Pancreas (tissue), 10 donors: ENCODE data around the gene RAB37. TPM values are rescaled to one million over a fixed set of nuclear protein-coding genes. Genes with fewer than 3 reads are reported as not detected.

Source experiments
- ATAC-seq, 4 donors: fragments of 200-7000 bp; cut with Tn5 transposase; one replicate each; pipeline versions ENCODE4 v1.8.0 to v1.9.1; 2020; ENCODE audit warnings: mild to moderate bottlenecking in 4 of 4, moderate library complexity in 4 of 4
- DNase-seq, 6 donors: peaks; one replicate each; pipeline ENCODE4 v3.0.0-alpha.2; 2020
- FAIRE-seq: peaks from 2 replicates; lab custom pipeline; 2012; peaks lifted over from hg19 to GRCh38; lab: Jason Lieb, UNC
- H3K27ac ChIP-seq, 4 donors: fragments of 200-600 bp; sonication (generic); 1 replicate in 3 of 4; 2 replicates in 1 of 4; pipeline versions ENCODE4 v1.5.0 to v1.8.0; 2020
- H3K27me3 ChIP-seq, 4 donors: fragments of 200-600 bp; one replicate each; pipeline ENCODE4 v1.8.0; 2021
- H3K36me3 ChIP-seq, 3 donors: fragments of 200-600 bp; sonication (generic) in 1 of 3; one replicate each; pipeline versions ENCODE4 v1.5.0 to v1.8.0; 2020 to 2021
- H3K4me1 ChIP-seq, 3 donors: fragments of 200-600 bp; one replicate each; pipeline ENCODE4 v1.8.0; 2021
- H3K4me3 ChIP-seq, 4 donors: fragments of 200-600 bp; sonication (generic) in 2 of 4; one replicate each; pipeline versions ENCODE4 v1.5.0 to v1.8.0; 2020 to 2021
- H3K9me3 ChIP-seq, 4 donors: fragments of 200-600 bp; one replicate each; pipeline ENCODE4 v1.8.0; 2021
- CTCF ChIP-seq, 4 donors: fragments of 200-600 bp; sonication (generic) in 3 of 4; IDR thresholded peaks; one replicate each; pipeline versions ENCODE4 v1.5.0 to v1.8.0; 2021; ENCODE audit warnings: antibody characterized with exemption in 4 of 4
- WGBS, 2 donors: extraction: QIAGEN DNeasy Blood & Tissue Kit; methylation state at CpG; one replicate each; pipeline ENCODE4 v1.1.7; 2013; 5-methylcytosine and 5-hydroxymethylcytosine counted together
- intact Hi-C, 3 donors: fragments of 100-400 bp; cut with DNase I; formaldehyde crosslinking; loops; one replicate each; pipeline versions ENCODE4 v1.11.1 to v1.14.2; 2022
- polyA plus RNA-seq, 2 donors: library from polyadenylated mRNA; stranded (reverse); fragments of 200-250 nt; gene quantifications; one replicate each; pipeline ENCODE4 v1.2.3, GENCODE V29; 2013
- total RNA-seq, 6 donors: library from RNA; stranded (reverse); fragmentation: NEBNext Ultra II Directional in 4 of 6; extraction: Animal tissue kit (Norgen Biotek cat#: 25700) in 4 of 6; gene quantifications; one replicate each; pipeline versions ENCODE4 v1.2.1 to v1.2.4, GENCODE V29; 2021 to 2023
- donor health status: healthy with polysubstance abuse.
- donor health status: DM: no; HTN: no; CAD: no; lungs with moderate emphysema.
- donor health status: DM: no; HTN: no; CAD: no.
- donor health status: control.
- donor health status: control.
- donor health status: Bipolar disorder and iron deficiency.
- donor health status: DM: yes; HTN: yes; CAD: no.
- donor health status: DM: no; HTN: no; CAD: no.
- donor health status: DM: no; HTN: no; CAD: no.
- donor health status: DM: yes; HTN: yes; CAD: no.

The RAB37 gene
- total and polyA plus RNA-seq, 8 donors: 0.79 to 3.1 (median 1.3) TPM

GRCh38 chr17:74784125-74784810, 47.2 kb downstream of the RAB37 start:
- no peaks in the 10 kb centered on the region for H3K9me3 ChIP-seq
- no peaks in the 10 kb centered on the region for H3K4me1 ChIP-seq
- intact Hi-C loops: no loop called here
- ATAC-seq (no peak), DNase-seq (no peak), FAIRE-seq (no peak)
- WGBS, 2 donors: 83 to 92% methylated on average over 5 of the region's 5 CpGs
- H3K4me3 ChIP-seq: no peak overlapping the region
- H3K36me3 ChIP-seq: no peaks in the 10 kb centered on the region
- TF ChIP-seq CTCF (IDR thresholded peaks at IDR 0.05): no peak
- no peak overlapping the region for H3K27ac ChIP-seq
- no peaks in the 10 kb centered on the region for H3K27me3 ChIP-seq

GRCh38 chr17:74785096-74785980, 48.3 kb downstream of the RAB37 start:
- Histone ChIP-seq H3K27me3 (no peaks in the 10 kb centered on the region), H3K4me3 (no peak overlapping the region), H3K9me3 (no peaks in the 10 kb centered on the region), H3K4me1 (no peaks in the 10 kb centered on the region), H3K27ac (no peak overlapping the region), H3K36me3 (no peaks in the 10 kb centered on the region)
- WGBS, 2 donors: 80 to 84% methylated on average over 21 of the region's 21 CpGs
- no peak for FAIRE-seq
- no peak for DNase-seq
- intact Hi-C loops: no loop called here
- ATAC-seq: no peak
- TF ChIP-seq CTCF (IDR thresholded peaks at IDR 0.05): no peak

- Histone ChIP-seq H3K9me3 (no peaks in the 10 kb centered on the region), H3K27me3 (no peaks in the 10 kb centered on the region), H3K4me1 (no peaks in the 10 kb centered on the region), H3K27ac (no peak overlapping the region), H3K36me3 (no peaks in the 10 kb centered on the region), H3K4me3 (no peak overlapping the region)
- ATAC-seq (no peak), FAIRE-seq (no peak), DNase-seq (no peak)
- 74 to 76% methylated on average over 9 of the region's 9 CpGs for WGBS, 2 donors
- TF ChIP-seq CTCF (IDR thresholded peaks at IDR 0.05): no peak
- intact Hi-C loops: no loop called here
These were observed 48.9 kb downstream of the RAB37 start for GRCh38 chr17:74785981-74786360.

GRCh38 chr17:74786431-74787055, 49.5 kb downstream of the RAB37 start:
- no peak overlapping the region for H3K27ac ChIP-seq
- H3K4me3 ChIP-seq: no peak overlapping the region
- H3K4me1 ChIP-seq: no peaks in the 10 kb centered on the region
- no peaks in the 10 kb centered on the region for H3K27me3 ChIP-seq
- H3K36me3 ChIP-seq: no peaks in the 10 kb centered on the region
- no peak for TF ChIP-seq CTCF (IDR thresholded peaks at IDR 0.05)
- no peaks in the 10 kb centered on the region for H3K9me3 ChIP-seq
- DNase-seq (no peak), ATAC-seq (peak in 1 of 4 donors; percentile 19), FAIRE-seq (no peak)
- intact Hi-C loops: no loop called here
- 78 to 81% methylated on average over 16 of the region's 16 CpGs for WGBS, 2 donors
